Measurements from ENCODE around the gene DNAAF5.
"Not testable (repeated sequence)": the region's sequence is repeated elsewhere in the genome, so short reads cannot be mapped to it uniquely, and the experiment has no call there.

The DNAAF5 gene

GRCh38 chr7:730501-731439 is 4.3 kb downstream of the DNAAF5 start:
- DNase-seq: no peak

GRCh38 chr7:731440-732085 is 5.1 kb downstream of the DNAAF5 start:
- DNase-seq: no peak

GRCh38 chr7:732094-732541 is 5.6 kb downstream of the DNAAF5 start:
- no peak for DNase-seq

- no peak for DNase-seq
Observed at GRCh38 chr7:732556-732955, 6.1 kb downstream of the DNAAF5 start.

GRCh38 chr7:734214-734613 is 7.7 kb downstream of the DNAAF5 start:
- DNase-seq: no peak

GRCh38 chr7:734808-735207 is 8.3 kb downstream of the DNAAF5 start:
- no peak for DNase-seq

GRCh38 chr7:738241-738640 is 11.7 kb downstream of the DNAAF5 start:
- no peak for DNase-seq

GRCh38 chr7:738723-739454 is 12.4 kb downstream of the DNAAF5 start:
- no peak for DNase-seq

- no peak for DNase-seq
Observed at GRCh38 chr7:739455-739982, 13.0 kb downstream of the DNAAF5 start.

GRCh38 chr7:739983-740942 is 13.8 kb downstream of the DNAAF5 start:
- DNase-seq: no peak

- no peak for DNase-seq
Observed at GRCh38 chr7:741191-741671, 14.7 kb downstream of the DNAAF5 start.

GRCh38 chr7:741850-742249 is 15.4 kb downstream of the DNAAF5 start:
- no peak for DNase-seq

GRCh38 chr7:742791-743190 is 16.3 kb downstream of the DNAAF5 start:
- no peak for DNase-seq

- DNase-seq: not testable (repeated sequence)
Observed at GRCh38 chr7:743341-744127, 17.0 kb downstream of the DNAAF5 start.

GRCh38 chr7:744128-744520 is 17.6 kb downstream of the DNAAF5 start:
- DNase-seq: not testable (repeated sequence)

GRCh38 chr7:744854-745430 is 18.4 kb downstream of the DNAAF5 start:
- DNase-seq: no peak

- DNase-seq: no peak
Observed at GRCh38 chr7:745431-746154, 19.1 kb downstream of the DNAAF5 start.

GRCh38 chr7:746155-747061 is 19.9 kb downstream of the DNAAF5 start:
- no peak for DNase-seq

GRCh38 chr7:747186-747585 is 20.7 kb downstream of the DNAAF5 start:
- DNase-seq: no peak
